Smooth muscle cell (in vitro differentiated cells): ENCODE results near the gene FEZ2. TPM values are rescaled to one million over a fixed set of nuclear protein-coding genes. Genes with fewer than 3 reads are reported as not detected.

Experiments
- DNase-seq: peaks from one replicate; lab custom pipeline; 2025; ENCODE audit not compliant: unreplicated experiment; lab: John Stamatoyannopoulos, UW
- H2AFZ ChIP-seq: fragments of 200-600 bp; sonication (generic); 2 replicates; pipeline ENCODE4 v1.6.0; 2016; ENCODE audit warnings: antibody characterized with exemption, low read depth, mild to moderate bottlenecking
- H3F3A ChIP-seq: fragments of 200-600 bp; sonication (generic); 2 replicates; pipeline ENCODE4 v1.6.0; 2017; ENCODE audit warnings: antibody characterized with exemption, low read depth
- H3K27ac ChIP-seq: fragments of 200-600 bp; sonication (generic); 2 replicates; pipeline ENCODE4 v1.5.1; 2016; ENCODE audit warnings: low read depth, mild to moderate bottlenecking
- H3K27me3 ChIP-seq: fragments of 200-600 bp; sonication (generic); 2 replicates; pipeline ENCODE4 v1.6.1; 2016; ENCODE audit warnings: low read depth, mild to moderate bottlenecking
- H3K36me3 ChIP-seq: fragments of 200-600 bp; sonication (generic); 2 replicates; pipeline ENCODE4 v1.5.1; 2016; ENCODE audit warnings: low read depth
- H3K4me1 ChIP-seq: fragments of 200-600 bp; sonication (generic); 2 replicates; pipeline ENCODE4 v1.5.1; 2016; ENCODE audit warnings: low read depth
- H3K4me2 ChIP-seq: fragments of 200-600 bp; sonication (generic); 2 replicates; pipeline ENCODE4 v1.6.0; 2016; ENCODE audit warnings: mild to moderate bottlenecking
- H3K4me3 ChIP-seq: fragments of 200-600 bp; sonication (generic); 2 replicates; pipeline ENCODE4 v1.5.1; 2016; ENCODE audit warnings: mild to moderate bottlenecking
- H3K79me2 ChIP-seq: fragments of 200-600 bp; sonication (generic); 2 replicates; pipeline ENCODE4 v1.6.0; 2016; ENCODE audit warnings: low read depth, mild to moderate bottlenecking
- H3K9ac ChIP-seq: fragments of 200-600 bp; sonication (generic); 2 replicates; pipeline ENCODE4 v1.6.0; 2016; ENCODE audit warnings: low read depth
- H3K9me3 ChIP-seq: fragments of 200-600 bp; sonication (generic); replicated peaks from 2 replicates; pipeline ENCODE4 v1.5.1; 2016; ENCODE audit warnings: low read depth
- H4K20me1 ChIP-seq: fragments of 200-600 bp; sonication (generic); 2 replicates; pipeline ENCODE4 v1.6.0; 2016; ENCODE audit warnings: low read depth
- CTCF ChIP-seq: fragments of 200-600 bp; sonication (generic); IDR thresholded peaks from 2 replicates; pipeline ENCODE4 v1.5.1; 2017; ENCODE audit warnings: borderline replicate concordance, mild to moderate bottlenecking, antibody characterized with exemption; ENCODE audit not compliant: insufficient read depth, poor library complexity, severe bottlenecking
- WGBS: methylation state at CpG from one replicate; pipeline ENCODE4 v1.1.7; 2016; ENCODE audit warnings: low lambda C conversion rate; 5-methylcytosine and 5-hydroxymethylcytosine counted together
- polyA plus RNA-seq: library from polyadenylated mRNA; unstranded; fragments of >200 nt; fragmentation: Nextera tagmentation; extraction: Ambion mirVana; gene quantifications from 2 replicates; pipeline ENCODE4 v1.2.1, GENCODE V29; 2016
- total RNA-seq: library from RNA; depleted of rRNA; stranded (reverse); fragments of >200 nt; gene quantifications from 2 replicates; pipeline ENCODE4 v1.2.3, GENCODE V29; 2014

FEZ2 gene
- total and polyA plus RNA-seq, 2 experiments from 2014 or later: 17.7 to 69.0 TPM

GRCh38 chr2:36559221-36559942 is 38.6 kb downstream of the FEZ2 start:
- Histone ChIP-seq H3K4me2 (no peak overlapping the region), H3F3A (peaks cover 20% of the 10 kb centered on the region), H3K9ac (no peak overlapping the region), H3K36me3 (peaks cover 8% of the 10 kb centered on the region), H4K20me1 (no peaks in the 10 kb centered on the region), H3K4me3 (no peak overlapping the region), H2AFZ (no peak overlapping the region), H3K79me2 (peaks cover 9% of the 10 kb centered on the region), H3K27ac (peak overlapping the region; percentile 99), H3K9me3 (no peaks in the 10 kb centered on the region), H3K27me3 (no peaks in the 10 kb centered on the region), H3K4me1 (peaks cover 31% of the 10 kb centered on the region)
- 62% methylated on average over 11 of the region's 11 CpGs for WGBS
- no peak for DNase-seq
- no peak for TF ChIP-seq CTCF

- Histone ChIP-seq H3K4me2 (no peak overlapping the region), H4K20me1 (no peaks in the 10 kb centered on the region), H3K36me3 (peaks cover 8% of the 10 kb centered on the region), H3K79me2 (peaks cover 9% of the 10 kb centered on the region), H2AFZ (no peak overlapping the region), H3K4me3 (no peak overlapping the region), H3K27ac (peak overlapping the region; percentile 4), H3K9ac (no peak overlapping the region), H3K9me3 (no peaks in the 10 kb centered on the region), H3K27me3 (no peaks in the 10 kb centered on the region), H3F3A (peaks cover 13% of the 10 kb centered on the region), H3K4me1 (peaks cover 16% of the 10 kb centered on the region)
- TF ChIP-seq CTCF: no peak
- DNase-seq: no peak
- 53% methylated on average over 1 of the region's 1 CpG for WGBS
These were observed 41.1 kb downstream of the FEZ2 start for GRCh38 chr2:36556842-36557241.

- TF ChIP-seq CTCF: no peak
- no peaks in the 10 kb centered on the region for H3K27me3 ChIP-seq
- H4K20me1 ChIP-seq: no peaks in the 10 kb centered on the region
- H3K27ac ChIP-seq: no peak overlapping the region
- H3K9ac ChIP-seq: no peak overlapping the region
- H3K79me2 ChIP-seq: peaks cover 9% of the 10 kb centered on the region
- peaks cover 9% of the 10 kb centered on the region for H3F3A ChIP-seq
- peaks cover 8% of the 10 kb centered on the region for H3K4me1 ChIP-seq
- H2AFZ ChIP-seq: no peak overlapping the region
- H3K9me3 ChIP-seq: no peaks in the 10 kb centered on the region
- no peak overlapping the region for H3K4me3 ChIP-seq
- H3K4me2 ChIP-seq: no peak overlapping the region
- peaks cover 8% of the 10 kb centered on the region for H3K36me3 ChIP-seq
- no peak for DNase-seq
- 98% methylated on average over 3 of the region's 3 CpGs for WGBS
These were observed 42.2 kb downstream of the FEZ2 start for GRCh38 chr2:36555789-36556188.

GRCh38 chr2:36554531-36554930 is 43.4 kb downstream of the FEZ2 start:
- Histone ChIP-seq H3K9ac (no peak overlapping the region), H3F3A (peaks cover 3% of the 10 kb centered on the region), H3K36me3 (peaks cover 8% of the 10 kb centered on the region), H3K9me3 (no peaks in the 10 kb centered on the region), H2AFZ (no peak overlapping the region), H3K4me1 (no peaks in the 10 kb centered on the region), H4K20me1 (no peaks in the 10 kb centered on the region), H3K4me3 (no peak overlapping the region), H3K79me2 (peaks cover 9% of the 10 kb centered on the region), H3K27ac (no peak overlapping the region), H3K4me2 (no peak overlapping the region), H3K27me3 (no peaks in the 10 kb centered on the region)
- no peak for TF ChIP-seq CTCF
- no peak for DNase-seq
- 96% methylated on average over 1 of the region's 1 CpG for WGBS
